K562 (cell line): ENCODE measurements around the gene KRTAP5-11.
"Not testable (repeated sequence)": the region's sequence is repeated elsewhere in the genome, so short reads cannot be mapped to it uniquely, and the experiment has no call there.

Experiments used
- PTRF ChIP-seq: fragments of 450-650 bp; IDR thresholded peaks from 2 replicates; pipeline ENCODE4 v1.6.1; 2016; ENCODE audit warnings: mild to moderate bottlenecking, missing genetic modification characterization, missing compliant biosample characterization
- RCOR1 ChIP-seq, 2 experiments: IDR thresholded peaks; 2 replicates each; pipeline ENCODE4 v1.6.1; 2012; ENCODE audit warnings: low read depth in 2 of 2, low read length in 2 of 2, borderline replicate concordance in 1 of 2, improper control_type of control experiment in 1 of 2
- SRSF1 ChIP-seq: fragments of 200-400 bp; formaldehyde crosslinking; IDR thresholded peaks from 2 replicates; pipeline ENCODE4 v1.6.1; 2017; ENCODE audit warnings: mild to moderate bottlenecking, low read depth, low read length, moderate library complexity
- ZNF644 ChIP-seq: fragments of 200-800 bp; sonication (Bioruptor generic); IDR thresholded peaks from 2 replicates; pipeline ENCODE4 v1.6.1; 2016; ENCODE audit warnings: low read depth, missing genetic modification characterization, missing compliant biosample characterization
- ZNF830 ChIP-seq: fragments of 250-450 bp; sonication (Bioruptor Pico); IDR thresholded peaks from 2 replicates; pipeline ENCODE4 v1.5.0; 2021; ENCODE audit warnings: mild to moderate bottlenecking
- TF ChIP-seq, protein P1 (sequence below), 3 experiments: IDR thresholded peaks in 2 of 3; conservative IDR thresholded peaks in 1 of 3; 2 replicates each; pipeline ENCODE4 v1.5.1; 2011 to 2012; ENCODE audit warnings: low read length in 3 of 3, mild to moderate bottlenecking in 3 of 3, control low read depth in 2 of 3, improper control_type of control experiment in 1 of 3, inconsistent platforms in 1 of 3, low read depth in 1 of 3, mixed read lengths in 1 of 3, moderate library complexity in 1 of 3; ENCODE audit not compliant: insufficient read depth in 2 of 3

DNA sequence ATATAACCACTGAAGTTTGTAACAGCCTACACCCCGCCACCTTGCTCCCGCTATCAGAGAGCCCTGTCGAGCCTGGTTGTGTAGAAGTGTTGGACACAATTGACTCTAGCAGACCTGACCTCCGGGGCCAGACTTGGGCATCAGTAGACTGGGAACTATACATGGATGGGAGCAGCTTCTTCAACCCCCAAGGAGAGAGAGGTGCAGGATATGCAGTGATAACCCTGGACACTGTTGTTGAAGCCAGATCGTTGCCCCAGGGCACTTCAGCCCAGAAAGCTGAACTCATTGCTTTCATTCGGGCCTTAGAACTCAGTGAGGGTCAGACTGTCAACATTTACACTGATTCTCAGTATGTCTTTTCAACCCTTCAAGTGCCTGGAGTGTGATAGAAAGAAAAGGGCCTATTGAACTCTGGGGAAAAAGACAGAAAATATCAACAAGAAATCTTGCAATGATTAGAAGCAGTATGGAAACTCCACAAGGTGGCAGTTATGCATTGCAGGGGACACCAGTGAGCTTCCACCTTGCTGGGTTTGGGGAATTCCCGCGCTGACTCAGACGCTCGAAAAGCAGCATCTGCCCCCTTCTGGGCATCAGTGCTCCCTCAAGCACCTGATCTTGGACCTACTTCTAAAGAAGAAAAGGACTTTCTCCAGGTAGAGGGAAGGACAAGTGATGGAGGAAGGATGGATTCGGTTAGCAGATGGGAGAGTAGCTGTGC is 6.3 kb upstream of the KRTAP5-11 start:
- TF ChIP-seq, protein P1, sequence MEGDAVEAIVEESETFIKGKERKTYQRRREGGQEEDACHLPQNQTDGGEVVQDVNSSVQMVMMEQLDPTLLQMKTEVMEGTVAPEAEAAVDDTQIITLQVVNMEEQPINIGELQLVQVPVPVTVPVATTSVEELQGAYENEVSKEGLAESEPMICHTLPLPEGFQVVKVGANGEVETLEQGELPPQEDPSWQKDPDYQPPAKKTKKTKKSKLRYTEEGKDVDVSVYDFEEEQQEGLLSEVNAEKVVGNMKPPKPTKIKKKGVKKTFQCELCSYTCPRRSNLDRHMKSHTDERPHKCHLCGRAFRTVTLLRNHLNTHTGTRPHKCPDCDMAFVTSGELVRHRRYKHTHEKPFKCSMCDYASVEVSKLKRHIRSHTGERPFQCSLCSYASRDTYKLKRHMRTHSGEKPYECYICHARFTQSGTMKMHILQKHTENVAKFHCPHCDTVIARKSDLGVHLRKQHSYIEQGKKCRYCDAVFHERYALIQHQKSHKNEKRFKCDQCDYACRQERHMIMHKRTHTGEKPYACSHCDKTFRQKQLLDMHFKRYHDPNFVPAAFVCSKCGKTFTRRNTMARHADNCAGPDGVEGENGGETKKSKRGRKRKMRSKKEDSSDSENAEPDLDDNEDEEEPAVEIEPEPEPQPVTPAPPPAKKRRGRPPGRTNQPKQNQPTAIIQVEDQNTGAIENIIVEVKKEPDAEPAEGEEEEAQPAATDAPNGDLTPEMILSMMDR (IDR thresholded peaks at IDR 0.05 in 2 of 3, conservative IDR thresholded peaks at IDR 0.05 in 1 of 3; ENCODE audit: insufficient read depth in 2 of 3, low read depth in 1 of 3, low read length in 3 of 3), result peak in 2 of 3 experiments; percentile 53 to 66; a peak in 5 of 6 replicates
- TF ChIP-seq ZNF644 (tag); SRSF1; ZNF830 (CRISPR knock-in tag); RCOR1 (IDR thresholded peaks at IDR 0.05; ENCODE audit: borderline replicate concordance in 1 of 2, low read depth in 2 of 2, low read length in 2 of 2); PTRF (tag): not testable (repeated sequence)
